OCI-LY1 (cell line): ENCODE data around the gene COL4A4.

Experiments
- EZH2 ChIP-seq: fragments of 200-600 bp; sonication (generic), shearing (Covaris generic); IDR thresholded peaks from 2 replicates; pipeline ENCODE4 v1.8.0; 2017; ENCODE audit warnings: borderline replicate concordance, mixed run types, mild to moderate bottlenecking, antibody characterized with exemption, low read length, moderate library complexity, mixed read lengths
- TF ChIP-seq, protein P1 (sequence below): fragments of 200-600 bp; sonication (generic), shearing (Covaris generic); IDR thresholded peaks from 2 replicates; pipeline ENCODE4 v1.5.1; 2017; ENCODE audit warnings: mild to moderate bottlenecking, antibody characterized with exemption, low read length, moderate library complexity, mixed read lengths

- TF ChIP-seq, protein P1, sequence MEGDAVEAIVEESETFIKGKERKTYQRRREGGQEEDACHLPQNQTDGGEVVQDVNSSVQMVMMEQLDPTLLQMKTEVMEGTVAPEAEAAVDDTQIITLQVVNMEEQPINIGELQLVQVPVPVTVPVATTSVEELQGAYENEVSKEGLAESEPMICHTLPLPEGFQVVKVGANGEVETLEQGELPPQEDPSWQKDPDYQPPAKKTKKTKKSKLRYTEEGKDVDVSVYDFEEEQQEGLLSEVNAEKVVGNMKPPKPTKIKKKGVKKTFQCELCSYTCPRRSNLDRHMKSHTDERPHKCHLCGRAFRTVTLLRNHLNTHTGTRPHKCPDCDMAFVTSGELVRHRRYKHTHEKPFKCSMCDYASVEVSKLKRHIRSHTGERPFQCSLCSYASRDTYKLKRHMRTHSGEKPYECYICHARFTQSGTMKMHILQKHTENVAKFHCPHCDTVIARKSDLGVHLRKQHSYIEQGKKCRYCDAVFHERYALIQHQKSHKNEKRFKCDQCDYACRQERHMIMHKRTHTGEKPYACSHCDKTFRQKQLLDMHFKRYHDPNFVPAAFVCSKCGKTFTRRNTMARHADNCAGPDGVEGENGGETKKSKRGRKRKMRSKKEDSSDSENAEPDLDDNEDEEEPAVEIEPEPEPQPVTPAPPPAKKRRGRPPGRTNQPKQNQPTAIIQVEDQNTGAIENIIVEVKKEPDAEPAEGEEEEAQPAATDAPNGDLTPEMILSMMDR, result no peak
- TF ChIP-seq EZH2, result no peak
Observed at GRCh38 chr2:227191367-227191766, 27.4 kb upstream of the COL4A4 start.
